Brain pericyte (primary cell): ENCODE measurements around the gene TULP4.

ENCODE experiments used
- DNase-seq: peaks from one replicate; pipeline ENCODE4 v3.0.0-alpha.2; 2012; ENCODE audit warnings: low read depth, low spot score

TULP4 gene

DNA sequence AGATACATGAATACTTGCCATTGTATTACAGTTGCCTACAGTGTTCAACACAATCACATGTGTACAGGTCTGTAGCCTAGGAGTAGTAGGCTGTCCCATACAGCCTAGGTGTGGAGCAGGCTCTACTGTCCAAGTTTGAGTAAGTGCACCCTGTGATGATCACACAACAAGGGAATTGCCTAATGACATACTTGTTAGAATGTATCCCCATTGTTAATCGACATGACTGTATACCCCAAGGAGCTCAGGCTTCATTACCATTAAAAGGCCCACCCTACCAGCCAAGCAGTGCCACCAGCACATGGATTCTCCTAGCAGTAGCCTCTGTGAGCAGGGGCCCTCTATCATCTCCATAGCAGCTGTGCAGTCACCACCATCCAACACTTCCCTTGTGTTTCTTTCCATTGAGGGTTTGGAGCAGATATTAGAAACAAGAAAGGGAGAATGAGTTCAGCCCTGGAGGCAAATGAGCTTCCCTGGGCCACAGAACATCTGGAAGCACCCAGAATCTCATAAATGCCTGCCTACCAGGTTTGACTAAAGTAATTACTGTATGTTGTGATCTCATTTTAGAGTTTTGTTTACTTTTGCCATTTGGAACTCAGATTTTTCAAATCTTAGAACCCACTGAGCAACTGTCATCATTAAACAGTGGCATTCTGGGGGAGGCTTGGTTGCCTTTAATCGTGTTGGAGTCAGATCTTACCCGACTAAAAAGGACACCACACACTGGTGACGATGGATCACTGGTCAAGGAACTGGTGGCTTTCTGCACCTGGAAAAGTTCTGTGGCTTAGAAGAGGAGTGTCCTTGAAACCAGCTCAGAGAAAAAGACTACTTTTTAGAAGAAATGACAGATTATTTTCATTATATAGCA, 104.9 kb downstream of the TULP4 start:
- DNase-seq, result no peak

DNA sequence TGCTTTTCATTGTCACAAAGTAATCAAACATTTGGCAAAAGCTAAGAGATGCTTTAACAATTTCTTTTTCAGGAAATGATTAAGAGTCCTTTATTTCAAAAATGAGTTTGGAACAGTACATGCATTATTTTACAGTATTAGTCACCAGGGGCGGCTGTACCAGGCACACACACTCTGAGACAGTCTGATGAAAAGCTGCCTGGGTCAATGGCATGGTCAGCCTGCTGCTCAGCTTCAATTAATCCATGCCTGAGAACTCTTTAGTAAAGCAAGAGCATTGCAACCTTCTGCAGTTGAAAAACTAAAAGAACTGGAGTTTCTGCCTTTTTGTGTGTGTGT, 105.5 kb downstream of the TULP4 start:
- DNase-seq, result no peak

DNA sequence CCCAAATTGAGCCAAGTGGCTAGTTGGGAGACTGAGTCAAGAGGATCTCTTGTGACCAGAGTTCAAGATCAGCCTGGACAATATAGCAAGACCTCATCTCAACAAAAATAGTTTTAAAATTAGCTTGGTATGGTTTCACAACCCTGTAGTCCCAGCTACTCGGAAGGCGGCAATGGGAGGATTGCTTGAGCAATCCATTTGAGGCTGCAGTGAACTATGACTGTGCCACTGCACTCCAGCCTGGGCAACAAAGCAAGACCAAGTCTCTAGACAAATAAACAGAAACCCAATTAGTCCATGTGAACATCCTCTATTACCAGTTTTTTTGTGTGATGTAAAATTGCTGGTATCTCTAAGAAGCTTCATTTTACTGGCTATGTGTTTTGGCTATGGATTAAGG, 106.2 kb downstream of the TULP4 start:
- no peak for DNase-seq

DNA sequence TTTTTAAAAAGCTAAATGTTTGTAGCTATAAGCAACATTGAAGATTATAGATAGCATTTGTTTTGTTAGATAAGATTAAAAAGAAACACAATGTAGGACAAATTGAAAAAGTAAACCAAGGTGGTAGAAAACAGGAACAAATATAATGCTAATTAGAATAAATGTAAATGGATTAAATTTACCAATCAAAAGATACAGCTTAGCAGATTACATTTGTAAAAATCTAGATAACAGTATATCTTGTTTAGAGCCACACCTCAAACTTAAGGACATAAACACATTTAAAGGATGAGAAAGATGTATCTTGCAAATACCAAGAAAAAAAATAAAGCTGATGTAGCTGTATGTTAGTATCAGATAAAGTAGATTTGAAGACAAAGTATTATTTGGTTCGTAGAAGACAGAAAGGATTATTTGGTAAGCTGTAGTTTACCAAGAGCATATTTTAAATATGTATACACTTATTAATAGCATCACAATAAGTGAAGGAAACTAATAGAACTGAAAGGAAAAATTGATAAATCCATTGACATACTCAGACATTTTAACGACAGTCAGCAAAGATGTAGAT, 107.2 kb downstream of the TULP4 start:
- DNase-seq, result no peak

DNA sequence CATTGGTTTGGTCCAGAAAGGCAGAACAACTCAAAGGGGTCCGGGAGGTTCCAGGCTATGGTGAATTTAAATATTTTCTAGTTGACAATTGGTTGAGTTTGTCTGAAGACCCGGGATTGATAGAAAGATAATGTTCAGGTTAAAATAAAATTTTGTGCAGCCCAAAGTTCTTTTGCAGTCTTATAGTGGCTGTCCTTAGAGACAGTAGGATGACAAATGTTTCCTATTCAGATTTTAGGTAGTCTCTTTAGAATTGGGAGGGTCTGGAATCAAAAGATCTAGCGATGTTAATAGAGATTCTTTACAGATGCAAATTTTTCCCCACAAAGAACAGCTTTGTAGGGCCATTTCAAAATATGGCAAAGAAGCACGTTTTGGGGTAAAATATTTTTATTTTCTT, 109.1 kb downstream of the TULP4 start:
- DNase-seq, result no peak

DNA sequence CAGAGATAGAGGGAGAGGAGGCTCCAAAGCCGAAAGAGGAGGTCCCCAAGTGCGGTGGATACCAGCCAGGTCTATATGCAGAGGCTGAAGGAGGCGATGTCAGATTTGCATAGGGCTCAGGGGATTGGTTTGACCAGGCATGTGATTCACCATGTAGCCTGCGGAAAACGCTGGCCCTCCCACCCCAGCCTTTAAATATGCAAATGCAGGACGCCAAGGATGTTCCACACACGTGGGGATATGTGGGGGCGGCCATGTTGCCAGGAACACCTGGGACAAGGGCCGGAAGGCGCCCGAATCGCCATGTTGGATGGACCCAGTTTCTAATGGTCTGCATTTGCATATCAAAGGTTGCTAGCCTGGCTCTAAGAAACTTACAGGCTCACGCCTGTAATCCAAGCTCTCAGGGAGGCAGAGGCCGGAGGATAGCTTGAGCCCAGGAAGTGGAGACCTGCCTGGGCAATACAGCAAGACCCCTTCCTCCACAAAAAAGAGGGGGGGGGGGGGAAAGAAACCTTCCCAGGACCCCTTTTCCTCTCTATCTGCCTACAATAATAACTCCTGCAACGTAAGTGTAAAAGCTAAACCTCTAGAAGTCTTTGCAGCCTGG, 110.5 kb downstream of the TULP4 start:
- DNase-seq, result no peak

DNA sequence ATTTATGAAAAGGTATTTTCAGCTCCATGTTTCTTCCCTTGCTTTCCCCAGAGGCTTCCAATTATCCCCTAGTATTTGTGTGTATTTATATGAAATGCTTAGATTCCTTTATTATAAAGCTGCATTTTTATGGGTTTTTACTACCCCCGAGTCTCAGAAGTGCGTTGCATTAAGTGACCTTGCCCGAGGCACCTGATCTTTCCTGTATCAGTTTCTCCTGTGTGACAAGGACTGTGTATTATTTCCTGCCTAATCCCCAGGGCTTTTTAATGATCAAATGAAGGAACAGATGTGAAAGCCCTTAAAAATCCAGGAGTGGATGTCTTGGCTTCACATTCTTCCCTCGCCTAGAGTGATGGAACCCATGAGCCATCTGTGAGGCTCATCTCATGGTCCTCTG, 118.8 kb downstream of the TULP4 start:
- no peak for DNase-seq

DNA sequence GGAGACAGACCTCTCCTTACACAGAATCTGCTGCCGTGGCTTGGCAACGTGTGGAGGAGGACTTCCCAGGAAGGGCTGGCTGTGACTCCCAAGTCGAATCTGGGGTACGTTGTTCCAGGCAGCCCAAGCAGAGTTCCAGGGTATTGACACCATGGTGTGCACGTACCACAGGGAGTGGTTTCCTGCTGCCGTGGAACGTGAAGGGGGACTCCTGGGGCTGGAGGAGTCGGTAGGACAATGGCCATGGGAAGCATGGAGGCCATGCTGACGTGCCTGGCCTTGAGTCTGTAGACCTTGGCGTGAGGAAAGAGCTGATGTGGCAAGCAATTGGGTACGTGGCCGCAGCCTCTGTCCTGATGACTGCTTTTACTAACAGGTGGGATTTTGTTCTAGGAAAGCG, 119.3 kb downstream of the TULP4 start:
- DNase-seq, result no peak

DNA sequence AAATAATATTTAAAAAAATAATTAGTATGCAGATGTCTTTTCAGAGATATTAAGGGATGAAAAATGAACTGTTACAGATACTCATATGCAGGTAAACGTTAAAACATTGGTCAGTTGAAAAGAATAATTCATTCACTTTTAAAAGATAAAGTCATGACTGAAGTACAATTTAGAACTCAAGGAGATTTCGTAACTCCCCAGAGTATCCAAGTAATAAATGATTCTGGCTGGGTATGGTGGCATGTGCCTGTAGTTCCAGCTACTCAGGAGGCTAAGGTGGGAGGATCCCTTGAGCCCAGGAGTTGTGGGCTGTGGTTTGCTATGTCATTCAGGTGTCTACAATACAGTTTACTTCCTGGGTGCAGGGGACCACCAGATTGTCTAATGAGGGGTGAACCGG, 125.3 kb downstream of the TULP4 start:
- DNase-seq, result no peak

DNA sequence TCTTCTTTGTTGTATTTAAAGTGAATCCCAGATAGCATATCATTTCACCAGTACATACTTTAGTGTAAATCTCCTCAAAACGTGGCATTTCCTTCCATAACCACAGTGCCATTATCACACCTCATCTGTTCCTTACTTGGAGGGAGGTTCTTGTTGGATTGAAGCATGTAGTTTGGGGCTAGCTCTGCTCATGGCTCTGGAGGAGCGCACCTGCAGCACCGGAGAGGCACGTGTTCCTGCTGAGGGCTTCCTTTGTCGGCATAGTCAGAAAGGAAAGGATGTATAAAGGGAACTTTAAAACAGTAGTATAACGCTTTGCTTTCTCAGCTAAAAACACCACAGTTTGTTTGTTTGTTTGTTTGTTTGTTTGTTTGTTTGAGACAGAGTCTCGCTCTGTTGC, 126.0 kb downstream of the TULP4 start:
- no peak for DNase-seq

DNA sequence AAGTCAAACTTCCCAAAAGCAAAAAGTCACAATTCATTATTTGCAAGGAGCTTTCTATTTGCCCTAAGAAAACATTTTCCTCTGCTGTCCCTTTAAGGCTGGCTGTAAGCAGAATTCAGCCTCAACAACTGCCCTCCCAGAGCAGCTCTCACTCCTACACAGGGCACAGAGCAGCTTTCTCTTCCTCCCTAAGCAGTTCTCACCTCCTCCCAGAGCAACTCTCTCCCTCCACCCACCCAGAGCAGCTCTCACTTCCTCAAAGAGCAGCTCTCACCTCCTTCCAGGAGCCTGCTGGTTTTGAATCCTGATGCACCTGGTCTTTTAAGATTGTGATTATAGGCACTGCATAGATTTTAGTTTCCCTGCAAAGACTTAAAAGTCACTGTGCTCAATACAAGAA, 127.0 kb downstream of the TULP4 start:
- DNase-seq, result no peak

DNA sequence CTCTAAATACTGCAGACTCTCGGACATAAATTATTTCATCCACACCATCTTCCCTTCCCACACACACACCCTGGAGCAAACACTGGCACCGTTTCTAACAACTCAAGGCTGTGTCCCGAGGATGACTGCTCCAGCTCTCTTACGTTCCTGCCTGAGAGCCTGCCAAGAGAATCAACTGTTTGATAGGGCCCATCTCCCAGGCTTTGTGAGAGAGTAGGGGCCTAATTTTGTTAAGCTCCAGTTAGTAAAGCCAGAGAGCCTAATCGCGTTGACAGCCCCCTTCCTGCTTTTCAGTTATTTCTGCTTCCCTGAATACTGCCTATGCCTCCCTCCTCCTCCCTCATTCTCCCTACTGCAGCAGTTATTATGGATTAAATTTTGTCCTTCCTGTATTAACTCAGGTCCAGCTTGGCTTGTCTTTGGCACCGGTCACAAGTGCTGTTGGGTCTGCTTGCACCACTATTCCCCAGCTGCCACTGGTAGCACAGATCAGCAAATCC, 129.5 kb downstream of the TULP4 start:
- no peak for DNase-seq

DNA sequence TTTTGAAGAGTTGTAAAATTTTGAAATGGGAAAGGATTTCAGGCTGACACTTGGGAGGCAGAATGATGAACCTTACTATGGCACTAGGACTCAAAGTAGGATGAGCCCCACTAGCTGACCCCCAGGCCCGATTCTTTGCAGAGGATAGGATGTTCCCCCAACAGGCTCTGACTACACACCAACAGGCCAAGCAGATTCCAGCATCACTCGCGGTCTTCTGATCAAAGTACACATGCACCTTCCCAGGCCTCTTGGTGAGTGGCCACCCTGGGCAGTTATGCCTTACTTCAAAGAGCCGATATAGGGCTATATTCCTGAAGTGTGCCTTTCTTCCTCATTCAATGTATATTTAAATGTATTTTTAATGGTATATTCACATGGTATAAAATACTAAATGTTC, 130.0 kb downstream of the TULP4 start:
- DNase-seq, result no peak

DNA sequence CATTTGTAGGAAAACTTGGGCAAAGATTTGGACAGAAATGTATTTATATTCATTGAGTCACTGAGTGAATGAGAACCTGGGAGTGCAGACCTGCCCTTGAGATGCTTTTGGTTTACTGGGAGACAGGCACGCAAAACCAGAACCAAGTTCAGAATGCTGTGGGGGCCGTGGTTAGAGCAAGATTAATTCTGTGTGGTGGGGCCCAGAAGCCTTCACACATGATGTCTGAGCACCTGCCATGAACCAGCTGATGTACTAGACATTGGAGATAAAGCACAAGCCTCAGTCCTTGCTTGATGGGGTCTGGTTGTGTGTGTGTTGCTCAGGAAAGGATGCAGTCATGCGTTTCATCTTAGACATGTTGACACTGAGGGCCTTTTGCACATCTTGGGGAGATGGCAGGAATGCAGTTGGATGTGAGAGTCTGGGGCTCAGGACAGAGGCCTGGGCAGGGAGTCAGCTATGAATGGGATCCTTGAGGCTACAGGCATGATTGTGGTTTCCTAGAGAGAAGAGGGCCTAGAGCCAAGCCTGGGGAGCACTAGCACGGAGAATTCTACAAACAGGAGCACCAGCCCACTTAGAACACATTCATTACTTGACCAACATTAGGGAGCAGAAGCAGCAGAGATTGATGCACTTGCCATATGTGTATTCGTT, 133.3 kb downstream of the TULP4 start:
- no peak for DNase-seq

DNA sequence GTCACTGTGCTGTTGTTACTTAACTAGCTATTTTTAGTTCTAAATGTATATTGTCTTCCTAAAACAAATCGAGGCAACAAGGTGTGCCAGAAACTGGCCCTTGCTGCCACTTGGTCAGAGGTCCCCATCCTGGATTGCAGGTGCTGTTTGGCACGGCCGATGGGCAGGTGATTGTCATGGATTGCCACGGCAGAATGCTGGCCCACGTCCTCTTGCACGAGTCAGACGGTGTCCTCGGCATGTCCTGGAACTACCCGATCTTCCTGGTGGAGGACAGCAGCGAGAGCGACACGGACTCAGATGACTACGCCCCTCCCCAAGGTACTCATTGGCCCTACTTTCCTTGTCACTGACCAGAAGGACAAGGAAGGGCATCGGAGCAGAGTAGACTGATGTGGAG, 136.6 kb downstream of the TULP4 start:
- no peak for DNase-seq

DNA sequence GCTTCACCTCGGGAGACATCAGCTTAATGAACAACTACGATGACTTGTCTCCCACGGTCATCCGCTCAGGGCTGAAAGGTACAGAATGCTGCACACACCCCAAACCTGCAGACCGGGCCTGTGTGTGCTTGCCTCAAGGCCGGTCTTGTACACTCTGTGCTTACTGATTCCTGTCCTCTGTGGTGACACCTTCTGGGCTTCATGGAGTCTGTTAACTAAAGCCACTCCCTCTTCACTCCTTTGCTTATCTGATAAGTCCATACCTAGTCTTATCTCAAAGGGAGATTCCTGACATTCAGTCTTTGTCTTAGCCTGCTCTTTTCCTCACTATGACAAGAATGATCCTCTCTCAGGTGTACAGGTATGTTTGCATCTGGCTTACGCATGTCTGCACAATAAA, 139.9 kb downstream of the TULP4 start:
- DNase-seq, result no peak

DNA sequence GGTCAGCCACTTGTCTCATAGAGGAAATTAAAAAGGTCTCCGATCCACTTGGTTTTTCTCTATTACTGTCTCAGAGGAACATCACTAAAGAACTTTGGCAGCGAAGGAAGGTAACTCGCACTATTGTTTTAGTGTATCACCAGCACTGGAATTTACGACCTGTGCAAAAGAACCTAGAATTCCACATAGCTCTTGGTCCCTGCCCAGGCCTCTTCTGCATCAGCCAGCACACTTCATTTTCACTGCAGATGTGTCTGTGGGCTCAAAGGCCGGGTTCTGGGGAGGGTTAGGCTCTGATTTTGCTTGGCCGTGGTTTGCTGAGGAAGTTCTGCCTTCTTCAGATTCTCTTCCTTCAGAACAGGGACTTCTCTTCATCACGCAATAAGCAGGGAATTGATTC, 144.9 kb downstream of the TULP4 start:
- no peak for DNase-seq

DNA sequence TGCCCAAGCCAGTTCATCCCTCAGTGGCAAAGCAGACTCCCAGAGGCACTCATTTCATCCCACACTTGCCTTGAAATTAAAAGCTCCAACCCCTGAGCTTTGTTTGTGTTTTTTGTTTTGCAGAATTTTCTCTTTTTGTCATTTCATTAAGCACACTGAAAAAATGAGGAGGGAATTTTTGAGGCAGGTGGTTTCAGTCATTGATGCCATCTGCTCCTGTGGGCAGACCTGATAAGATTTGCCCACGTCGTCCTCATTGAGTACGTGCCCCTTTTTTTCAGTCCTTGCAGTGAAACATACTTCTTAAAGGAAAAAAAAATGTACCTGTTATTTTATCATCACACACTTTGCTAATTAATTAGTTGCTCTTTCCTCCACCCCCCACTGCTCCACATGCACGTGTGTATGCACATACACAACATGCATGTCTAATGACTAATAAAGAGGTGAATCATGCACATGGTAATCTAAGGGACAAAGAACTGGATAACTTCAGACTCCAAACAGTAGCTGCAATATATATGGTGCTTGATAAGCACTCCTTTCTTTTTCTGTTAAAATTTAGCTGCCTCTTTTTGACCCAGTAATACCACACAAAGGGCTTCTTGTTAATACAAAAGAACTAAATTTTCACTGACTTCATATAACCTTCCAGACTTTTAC, 145.5 kb downstream of the TULP4 start:
- DNase-seq, result no peak

DNA sequence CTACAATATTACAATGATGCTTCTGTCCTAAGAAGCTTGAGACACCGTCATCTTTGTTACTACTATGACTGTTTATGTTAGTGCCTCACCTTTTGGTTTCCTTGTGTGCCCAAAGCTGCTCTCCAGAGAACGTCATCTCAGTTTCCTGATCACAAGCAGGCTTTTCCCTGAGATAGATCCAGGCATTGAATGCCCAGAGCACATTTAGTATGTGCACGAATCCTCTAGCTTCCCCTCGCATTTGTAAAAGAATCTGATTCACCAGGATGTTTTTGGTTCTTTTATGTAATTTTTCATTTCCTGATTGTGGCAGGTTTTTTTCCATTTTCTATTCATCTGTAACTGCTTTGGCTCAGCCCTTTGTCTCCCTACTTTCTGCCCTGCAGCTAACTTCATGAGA, 147.5 kb downstream of the TULP4 start:
- DNase-seq, result no peak

DNA sequence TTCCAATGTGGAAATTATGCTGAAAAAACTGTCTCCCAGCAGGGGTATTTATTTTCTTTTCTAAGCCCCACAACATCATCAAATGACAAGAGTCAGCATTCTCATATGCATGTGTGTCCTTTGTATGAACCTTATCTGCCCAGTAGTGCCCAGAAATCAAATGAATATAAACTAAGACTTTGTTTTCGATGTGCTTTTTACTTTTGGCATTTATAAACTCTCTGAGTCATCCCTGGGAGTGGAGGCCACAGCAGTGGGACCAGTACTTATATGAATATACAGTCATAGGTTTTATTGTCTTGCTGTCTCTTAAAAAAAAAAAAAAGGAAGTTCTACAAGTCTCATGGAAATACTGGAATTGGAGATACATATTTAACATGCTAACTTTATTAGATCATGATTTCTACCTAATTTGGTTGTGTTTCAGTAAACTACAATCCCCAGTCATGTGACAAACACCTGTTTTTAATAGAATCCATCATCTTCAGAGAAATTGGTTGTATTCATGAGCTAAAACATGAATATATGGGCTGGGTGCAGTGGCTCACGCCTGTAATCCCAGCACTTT, 148.4 kb downstream of the TULP4 start:
- peak; percentile 59 for DNase-seq

DNA sequence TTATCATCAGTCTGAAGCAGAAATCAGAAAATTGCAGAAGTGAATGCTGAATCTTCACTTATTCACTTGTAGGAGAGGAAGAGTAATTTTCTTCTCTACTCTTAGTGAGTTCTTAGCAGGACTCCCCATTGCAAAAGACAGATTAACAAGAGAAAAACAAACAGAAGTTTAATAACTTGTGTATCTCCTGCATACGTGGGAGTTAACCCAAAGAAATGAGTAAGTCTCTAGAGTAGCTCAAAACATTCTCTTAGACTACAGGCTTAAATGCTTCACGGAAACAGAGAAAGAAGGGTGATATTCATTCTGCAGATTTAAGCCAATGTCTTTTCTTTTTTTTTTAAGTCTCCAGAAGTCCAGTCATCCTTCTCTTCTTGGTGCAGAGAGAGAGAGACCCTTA, 149.7 kb downstream of the TULP4 start:
- no peak for DNase-seq

DNA sequence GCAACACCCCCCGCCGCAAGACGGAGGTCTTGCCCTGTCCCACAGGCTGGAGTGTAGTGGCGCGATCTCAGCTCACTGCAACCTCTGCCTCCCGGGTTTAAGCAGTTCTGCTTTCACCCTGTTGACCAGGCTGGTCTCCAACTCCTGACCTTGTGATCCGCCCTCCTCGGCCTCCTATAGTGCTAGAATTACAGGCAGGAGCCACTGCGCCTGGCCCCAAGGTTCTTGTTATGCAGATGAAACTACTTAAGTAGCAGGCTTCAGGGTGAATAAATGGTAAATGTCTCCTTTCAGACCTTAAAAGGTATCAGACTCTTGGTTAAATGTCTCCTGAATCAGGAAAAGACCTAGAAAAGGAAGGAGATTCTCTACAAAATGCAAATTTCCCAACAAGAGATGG, 152.2 kb downstream of the TULP4 start:
- DNase-seq, result no peak
